CD4-positive, alpha-beta T cell (primary cell): ENCODE data around the gene RTL1. TPM values are rescaled to one million over a fixed set of nuclear protein-coding genes. Genes with fewer than 3 reads are reported as not detected.

ENCODE experiments used
- ATAC-seq: fragments of 200-7000 bp; cut with Tn5 transposase; one replicate; pipeline ENCODE4 v1.10.0; 2022; ENCODE audit warnings: mild to moderate bottlenecking; ENCODE audit not compliant: poor library complexity
- CTCF ChIA-PET: fragments of 350-600 bp; sonication (Branson Sonifier 250); formaldehyde crosslinking; loops from one replicate; lab custom pipeline; 2021; ENCODE audit warnings: antibody characterized with exemption, inconsistent platforms; lab: Charles Lee
- POLR2A ChIA-PET: fragments of 350-600 bp; sonication (Branson Sonifier 250); formaldehyde crosslinking; loops from one replicate; lab custom pipeline; 2021; ENCODE audit warnings: antibody characterized with exemption, inconsistent platforms; lab: Charles Lee
- DNase-seq, 14 experiments: peaks; one replicate each; pipeline ENCODE4 v3.0.0-alpha.2; 2013 to 2020; ENCODE audit warnings: mixed read lengths in 2 of 14
- H3K27ac ChIP-seq, 2 donors: one replicate each; pipeline versions ENCODE4 v1.5.1 to v1.7.0; 2013; ENCODE audit warnings: low read length in 2 of 2, low read depth in 1 of 2, mild to moderate bottlenecking in 1 of 2
- H3K27me3 ChIP-seq, 2 experiments: 1 replicate in 1 of 2; 2 replicates in 1 of 2; pipeline versions ENCODE4 v1.6.1 to v1.7.0; 2013; ENCODE audit warnings: low read length in 2 of 2, control low read depth in 1 of 2, mild to moderate bottlenecking in 1 of 2, moderate library complexity in 1 of 2; ENCODE audit not compliant: insufficient read depth in 2 of 2, control insufficient read depth in 1 of 2
- H3K36me3 ChIP-seq: one replicate; pipeline ENCODE4 v1.6.1; 2013; ENCODE audit warnings: low read length, control low read depth; ENCODE audit not compliant: insufficient read depth
- H3K4me1 ChIP-seq: one replicate; pipeline ENCODE4 v1.6.1; 2013; ENCODE audit warnings: low read length, control low read depth; ENCODE audit not compliant: insufficient read depth
- H3K4me3 ChIP-seq: one replicate; pipeline ENCODE4 v1.5.1; 2013; ENCODE audit warnings: mild to moderate bottlenecking, low read length, moderate library complexity
- H3K9me3 ChIP-seq, 2 experiments: 1 replicate in 1 of 2; 2 replicates in 1 of 2; pipeline versions ENCODE4 v1.6.1 to v1.7.0; 2013; ENCODE audit warnings: low read length in 2 of 2, mild to moderate bottlenecking in 2 of 2, control low read depth in 1 of 2, moderate library complexity in 1 of 2; ENCODE audit not compliant: control insufficient read depth in 1 of 2, insufficient read depth in 1 of 2
- H3K27ac Mint-ChIP-seq: one replicate; pipeline ENCODE4 v1.8.0; 2020; ENCODE audit warnings: mixed read lengths
- H3K27me3 Mint-ChIP-seq: one replicate; pipeline ENCODE4 v1.8.0; 2021; ENCODE audit warnings: mixed read lengths
- H3K36me3 Mint-ChIP-seq: one replicate; pipeline ENCODE4 v1.8.0; 2021; ENCODE audit warnings: low read depth, mixed read lengths
- H3K4me1 Mint-ChIP-seq: one replicate; pipeline ENCODE4 v1.8.0; 2021; ENCODE audit warnings: low read depth, mixed read lengths
- H3K4me3 Mint-ChIP-seq: one replicate; pipeline ENCODE4 v1.8.0; 2020; ENCODE audit warnings: mild to moderate bottlenecking, mixed read lengths
- H3K9me3 Mint-ChIP-seq: one replicate; pipeline ENCODE4 v1.8.0; 2020; ENCODE audit warnings: mixed read lengths
- CTCF ChIP-seq: fragments of 200-600 bp; IDR thresholded peaks from one replicate; pipeline ENCODE4 v1.8.0; 2022; ENCODE audit warnings: antibody characterized with exemption, mild to moderate bottlenecking
- intact Hi-C, 2 experiments: fragments of 100-400 bp; cut with DNase I in 1 of 2; cut with micrococcal nuclease in 1 of 2; formaldehyde crosslinking; loops; one replicate each; pipeline versions ENCODE4 v1.15.1 to v1.9.0; 2023 to 2025; cut with DNase I, micrococcal nuclease
- total RNA-seq, 174 experiments: library from RNA in 2 of 174; stranded (reverse) in 2 of 174; gene quantifications; one replicate each; pipeline ENCODE4 v1.2.3 and lab custom pipeline; 2021 to 2026

Gene RTL1
- total RNA-seq, 2 experiments from 2014 or later: not detected

- no peak overlapping the region for H3K4me3 ChIP-seq
- DNase-seq: no peak
- no peak for TF ChIP-seq CTCF
- ATAC-seq: no peak
- Mint-ChIP-seq H3K27me3 (no peaks in the 10 kb centered on the region), H3K4me3 (no peak overlapping the region), H3K4me1 (no peaks in the 10 kb centered on the region), H3K9me3 (no peaks in the 10 kb centered on the region), H3K36me3 (no peaks in the 10 kb centered on the region), H3K27ac (no peak overlapping the region)
- H3K27ac ChIP-seq: no peak overlapping the region
- CTCF ChIA-PET: no interaction called here
- H3K36me3 ChIP-seq: no peaks in the 10 kb centered on the region
- no peaks in the 10 kb centered on the region for H3K4me1 ChIP-seq
- peaks cover 0 to 3% of the 10 kb centered on the region in 2 experiments for H3K27me3 ChIP-seq
- POLR2A ChIA-PET: no interaction called here
- intact Hi-C loops: no loop called here
- H3K9me3 ChIP-seq: no peaks in the 10 kb centered on the region
Observed at GRCh38 chr14:100840286-100841065, 63.0 kb downstream of the RTL1 start.

GRCh38 chr14:100839681-100840111, 63.8 kb downstream of the RTL1 start:
- ChIA-PET POLR2A (no interaction called here), CTCF (no interaction called here)
- H3K27ac ChIP-seq: no peak overlapping the region
- H3K4me3 ChIP-seq: no peak overlapping the region
- no peak for TF ChIP-seq CTCF
- Mint-ChIP-seq H3K9me3 (no peaks in the 10 kb centered on the region), H3K36me3 (no peaks in the 10 kb centered on the region), H3K27ac (no peak overlapping the region), H3K27me3 (no peaks in the 10 kb centered on the region), H3K4me3 (no peak overlapping the region), H3K4me1 (no peaks in the 10 kb centered on the region)
- DNase-seq (no peak), ATAC-seq (no peak)
- H3K36me3 ChIP-seq: no peaks in the 10 kb centered on the region
- intact Hi-C loops: no loop called here
- H3K9me3 ChIP-seq: no peaks in the 10 kb centered on the region
- H3K27me3 ChIP-seq: peaks cover 0 to 3% of the 10 kb centered on the region in 2 experiments
- H3K4me1 ChIP-seq: no peaks in the 10 kb centered on the region

GRCh38 chr14:100839315-100839585, 64.3 kb downstream of the RTL1 start:
- Histone ChIP-seq H3K27ac (no peak overlapping the region), H3K4me3 (no peak overlapping the region), H3K4me1 (no peaks in the 10 kb centered on the region), H3K36me3 (no peaks in the 10 kb centered on the region), H3K9me3 (no peaks in the 10 kb centered on the region), H3K27me3 (peaks cover 0 to 3% of the 10 kb centered on the region in 2 experiments)
- DNase-seq (no peak), ATAC-seq (no peak)
- ChIA-PET CTCF (no interaction called here), POLR2A (no interaction called here)
- H3K9me3 Mint-ChIP-seq: no peaks in the 10 kb centered on the region
- H3K4me1 Mint-ChIP-seq: no peaks in the 10 kb centered on the region
- H3K4me3 Mint-ChIP-seq: no peak overlapping the region
- H3K36me3 Mint-ChIP-seq: no peaks in the 10 kb centered on the region
- no peaks in the 10 kb centered on the region for H3K27me3 Mint-ChIP-seq
- no peak for TF ChIP-seq CTCF
- H3K27ac Mint-ChIP-seq: no peak overlapping the region
- intact Hi-C loops: no loop called here
